ENCODE results near the gene LRRC8B.

The LRRC8B gene

GRCh38 chr1:89633800-89634625 lies 109.4 kb downstream of the LRRC8B start:
- DNase-seq (ENCODE audit: low read depth) = peak; percentile 46

GRCh38 chr1:89635825-89636815 lies 111.5 kb downstream of the LRRC8B start:
- peak; percentile 70 for DNase-seq (ENCODE audit: low read depth)

GRCh38 chr1:89637496-89637895 lies 112.9 kb downstream of the LRRC8B start:
- DNase-seq (ENCODE audit: low read depth) = no peak

- DNase-seq (ENCODE audit: low read depth) = peak; percentile 46
Observed at GRCh38 chr1:89640440-89640839, 115.8 kb downstream of the LRRC8B start.

- DNase-seq (ENCODE audit: low read depth) = peak; percentile 57
Observed at GRCh38 chr1:89641781-89642180, 117.2 kb downstream of the LRRC8B start.

- no peak for DNase-seq (ENCODE audit: low read depth)
Observed at GRCh38 chr1:89643577-89643976, 118.9 kb downstream of the LRRC8B start.

GRCh38 chr1:89644119-89644814 lies 119.6 kb downstream of the LRRC8B start:
- DNase-seq (ENCODE audit: low read depth) = no peak

- no peak for DNase-seq (ENCODE audit: low read depth)
Observed at GRCh38 chr1:89646259-89646658, 121.6 kb downstream of the LRRC8B start.
